HG02610 (cell line): ENCODE measurements around the gene RWDD4.

Source experiments
- ATAC-seq: cut with Tn5 transposase; IDR thresholded peaks from one replicate; pipeline ENCODE4 v1.9.1; 2021; ENCODE audit warnings: mild to moderate bottlenecking, moderate library complexity; ENCODE audit not compliant: unreplicated experiment

RWDD4 gene

GRCh38 chr4:183601381-183601780 is 57.6 kb downstream of the RWDD4 start:
- ATAC-seq = no peak

GRCh38 chr4:183600189-183600685 is 58.7 kb downstream of the RWDD4 start:
- no peak for ATAC-seq

- ATAC-seq = no peak
These were observed 59.3 kb downstream of the RWDD4 start for GRCh38 chr4:183599690-183600089.

- no peak for ATAC-seq
These were observed 59.7 kb downstream of the RWDD4 start for GRCh38 chr4:183599284-183599683.

GRCh38 chr4:183596067-183596757 is 62.8 kb downstream of the RWDD4 start:
- ATAC-seq = no peak

GRCh38 chr4:183594823-183595222 is 64.2 kb downstream of the RWDD4 start:
- ATAC-seq = no peak

- no peak for ATAC-seq
These were observed 67.7 kb downstream of the RWDD4 start for GRCh38 chr4:183591301-183591700.
